HEK293 (cell line): ENCODE data around the gene RNF13.

Source experiments
- CTCF ChIP-seq: fragments of 450-650 bp; formaldehyde crosslinking; IDR thresholded peaks from 2 replicates; pipeline ENCODE4 v1.5.1; 2016; ENCODE audit warnings: missing biosample characterization, missing genetic modification characterization
- GLI4 ChIP-seq: fragments of 450-650 bp; formaldehyde crosslinking; IDR thresholded peaks from 2 replicates; pipeline ENCODE4 v1.5.1; 2016; ENCODE audit warnings: missing biosample characterization, missing genetic modification characterization
- HOXA7 ChIP-seq: sonication (generic); formaldehyde crosslinking; IDR thresholded peaks from 2 replicates; pipeline ENCODE4 v1.8.1; 2022; ENCODE audit warnings: missing genetic modification reagents, borderline replicate concordance
- KLF9 ChIP-seq: fragments of 450-650 bp; formaldehyde crosslinking; IDR thresholded peaks from 2 replicates; pipeline ENCODE4 v1.5.1; 2016; ENCODE audit warnings: missing biosample characterization, missing genetic modification characterization, low read depth
- MYNN ChIP-seq: fragments of 450-650 bp; formaldehyde crosslinking; IDR thresholded peaks from 2 replicates; pipeline ENCODE4 v1.5.1; 2016; ENCODE audit warnings: missing biosample characterization, missing genetic modification characterization, borderline replicate concordance
- RBAK ChIP-seq: fragments of 450-650 bp; formaldehyde crosslinking; IDR thresholded peaks from 2 replicates; pipeline ENCODE4 v1.5.1; 2016; ENCODE audit warnings: missing biosample characterization, missing genetic modification characterization
- SALL2 ChIP-seq: fragments of 450-650 bp; formaldehyde crosslinking; IDR thresholded peaks from 2 replicates; pipeline ENCODE4 v1.5.0; 2017; ENCODE audit warnings: missing biosample characterization, mild to moderate bottlenecking, missing genetic modification characterization, borderline replicate concordance
- ZNF530 ChIP-seq: fragments of 450-650 bp; formaldehyde crosslinking; IDR thresholded peaks from 2 replicates; pipeline ENCODE4 v1.5.1; 2016; ENCODE audit warnings: low read depth, missing biosample characterization, missing genetic modification characterization

- TF ChIP-seq SALL2 (tag by site-specific recombination) (no peak), CTCF (tag by site-specific recombination) (no peak), KLF9 (tag by site-specific recombination) (no peak), HOXA7 (CRISPR knock-in tag) (no peak), MYNN (tag by site-specific recombination) (no peak), RBAK (tag by site-specific recombination) (no peak), GLI4 (tag by site-specific recombination) (no peak), ZNF530 (tag by site-specific recombination) (no peak)
Observed at GRCh38 chr3:149877668-149878067, 64.7 kb downstream of the RNF13 start.
